GM23338 (cell line): ENCODE data around the gene NINJ2. TPM values are rescaled to one million over a fixed set of nuclear protein-coding genes. Genes with fewer than 3 reads are reported as not detected.

Source experiments
- ATAC-seq: fragments of 200-7000 bp; cut with Tn5 transposase; 3 replicates; pipeline ENCODE4 v1.9.1; 2020
- DNase-seq: peaks from one replicate; pipeline ENCODE4 v3.0.0-alpha.2; 2015; ENCODE audit warnings: low spot score
- H2AFZ ChIP-seq: fragments of 200-600 bp; sonication (generic); 2 replicates; pipeline ENCODE4 v1.8.0; 2016; ENCODE audit warnings: antibody characterized with exemption, mild to moderate bottlenecking, moderate library complexity
- H3F3A ChIP-seq: fragments of 200-600 bp; sonication (generic); replicated peaks from 2 replicates; pipeline ENCODE4 v1.8.0; 2017; ENCODE audit warnings: antibody characterized with exemption, mixed run types, low read depth
- H3K27ac ChIP-seq: fragments of 200-600 bp; sonication (generic); 2 replicates; pipeline ENCODE4 v1.6.1; 2016; ENCODE audit warnings: low read depth
- H3K27me3 ChIP-seq: fragments of 200-600 bp; sonication (generic); 2 replicates; pipeline ENCODE4 v1.8.0; 2016; ENCODE audit warnings: mild to moderate bottlenecking, mixed run types, moderate library complexity; ENCODE audit not compliant: insufficient read depth
- H3K36me3 ChIP-seq: fragments of 200-600 bp; sonication (generic); 2 replicates; pipeline ENCODE4 v1.8.0; 2016; ENCODE audit warnings: mild to moderate bottlenecking; ENCODE audit not compliant: insufficient read depth
- H3K4me1 ChIP-seq: fragments of 200-600 bp; sonication (generic); 2 replicates; pipeline ENCODE4 v1.8.0; 2016; ENCODE audit warnings: mild to moderate bottlenecking, moderate library complexity; ENCODE audit not compliant: insufficient read depth
- H3K4me2 ChIP-seq: fragments of 200-600 bp; sonication (generic); 2 replicates; pipeline ENCODE4 v1.7.1; 2017; ENCODE audit warnings: mixed run types
- H3K4me3 ChIP-seq: fragments of 200-600 bp; sonication (generic); 2 replicates; pipeline ENCODE4 v1.6.1; 2016; ENCODE audit warnings: mixed run types
- H3K79me2 ChIP-seq: fragments of 200-600 bp; sonication (generic); replicated peaks from 2 replicates; pipeline ENCODE4 v1.8.0; 2017; ENCODE audit warnings: mild to moderate bottlenecking; ENCODE audit not compliant: insufficient read depth
- H3K9me2 ChIP-seq: fragments of 200-600 bp; sonication (generic); 2 replicates; pipeline ENCODE4 v1.8.0; 2017; ENCODE audit not compliant: insufficient read depth
- H4K20me1 ChIP-seq: fragments of 200-600 bp; sonication (generic); replicated peaks from 2 replicates; pipeline ENCODE4 v1.8.0; 2017; ENCODE audit warnings: mild to moderate bottlenecking; ENCODE audit not compliant: insufficient read depth
- H3K27ac Mint-ChIP-seq: 2 replicates; pipeline ENCODE4 v1.8.0; 2020; ENCODE audit warnings: inconsistent platforms, mild to moderate bottlenecking, moderate library complexity, mixed read lengths
- H3K27me3 Mint-ChIP-seq: 3 replicates; pipeline ENCODE4 v1.8.0; 2022; ENCODE audit warnings: low read depth, mild to moderate bottlenecking, moderate library complexity, mixed read lengths, inconsistent platforms; ENCODE audit not compliant: insufficient read depth, poor library complexity
- H3K36me3 Mint-ChIP-seq: 3 replicates; pipeline ENCODE4 v1.8.0; 2021; ENCODE audit warnings: low read depth, mild to moderate bottlenecking, inconsistent platforms, moderate library complexity, mixed read lengths
- H3K4me1 Mint-ChIP-seq: 3 replicates; pipeline ENCODE4 v1.8.0; 2020; ENCODE audit warnings: mild to moderate bottlenecking, inconsistent platforms, mixed read lengths
- H3K4me3 Mint-ChIP-seq: 3 replicates; pipeline ENCODE4 v1.8.0; 2021; ENCODE audit warnings: moderate library complexity, mild to moderate bottlenecking, inconsistent platforms, mixed read lengths
- H3K9me3 Mint-ChIP-seq: 3 replicates; pipeline ENCODE4 v1.8.0; 2020; ENCODE audit warnings: moderate library complexity, mild to moderate bottlenecking, inconsistent platforms, mixed read lengths
- CREB1 ChIP-seq: fragments of 250-450 bp; sonication (Bioruptor Pico); IDR thresholded peaks from 2 replicates; pipeline ENCODE4 v1.5.0; 2020; ENCODE audit warnings: low read depth, mild to moderate bottlenecking, moderate library complexity
- CTCF ChIP-seq, 2 experiments: fragments of 200-600 bp in 1 of 2; sonication (generic) in 1 of 2; conservative IDR thresholded peaks; 2 replicates each; pipeline versions ENCODE4 v1.5.1 to v1.6.1; 2016 to 2017; ENCODE audit warnings: antibody characterized with exemption in 2 of 2, low read depth in 2 of 2, mild to moderate bottlenecking in 2 of 2, moderate library complexity in 1 of 2
- EZH2 ChIP-seq: fragments of 200-600 bp; sonication (generic); IDR thresholded peaks from one replicate; pipeline ENCODE4 v1.8.0; 2017; ENCODE audit warnings: antibody characterized with exemption, mild to moderate bottlenecking, low read depth; ENCODE audit not compliant: unreplicated experiment
- EZH2phosphoT487 ChIP-seq: fragments of 200-600 bp; sonication (generic); IDR thresholded peaks from one replicate; pipeline ENCODE4 v1.8.1; 2018; ENCODE audit warnings: antibody characterized with exemption; ENCODE audit not compliant: unreplicated experiment
- JUNB ChIP-seq: IDR thresholded peaks from one replicate; pipeline ENCODE4 v1.6.1; 2016; ENCODE audit warnings: antibody characterized with exemption; ENCODE audit not compliant: unreplicated experiment
- NANOG ChIP-seq: IDR thresholded peaks from 2 replicates; pipeline ENCODE4 v1.6.1; 2016; ENCODE audit warnings: antibody characterized with exemption, borderline replicate concordance
- ZNF114 ChIP-seq: fragments of 250-450 bp; sonication (Bioruptor Pico); IDR thresholded peaks from 2 replicates; pipeline ENCODE4 v1.5.0; 2020; ENCODE audit warnings: mild to moderate bottlenecking, moderate library complexity
- ZNF331 ChIP-seq: fragments of 250-450 bp; sonication (Bioruptor Pico); IDR thresholded peaks from 2 replicates; pipeline ENCODE4 v1.5.0; 2020; ENCODE audit warnings: low read depth, mild to moderate bottlenecking, moderate library complexity
- polyA plus RNA-seq: library from polyadenylated mRNA; unstranded; fragments of >200 nt; fragmentation: Nextera tagmentation; extraction: Ambion mirVana; gene quantifications from 2 replicates; pipeline ENCODE4 v1.2.1, GENCODE V29; 2016
- total RNA-seq: library from RNA; depleted of rRNA; stranded (reverse); fragments of >200 nt; shearing (Covaris generic); gene quantifications from 2 replicates; pipeline ENCODE4 v1.2.3, GENCODE V29; 2014
- TF ChIP-seq, protein P1 (sequence below): IDR thresholded peaks from 2 replicates; pipeline ENCODE4 v1.6.1; 2016; ENCODE audit warnings: antibody characterized with exemption

Gene NINJ2
- total and polyA plus RNA-seq, 2 experiments from 2014 or later = 0.94 to 2.6 TPM

- Histone ChIP-seq H3K79me2 (no peaks in the 10 kb centered on the region), H3F3A (no peaks in the 10 kb centered on the region), H3K27me3 (no peaks in the 10 kb centered on the region), H3K27ac (no peak overlapping the region), H4K20me1 (no peaks in the 10 kb centered on the region), H3K36me3 (no peaks in the 10 kb centered on the region), H3K4me2 (no peak overlapping the region), H2AFZ (no peak overlapping the region), H3K4me1 (no peaks in the 10 kb centered on the region), H3K9me2 (no peaks in the 10 kb centered on the region), H3K4me3 (no peak overlapping the region)
- Mint-ChIP-seq H3K27me3 (peaks cover 4% of the 10 kb centered on the region), H3K9me3 (peaks cover 4% of the 10 kb centered on the region; the same call in 2 of the 3 replicates), H3K27ac (no peak overlapping the region), H3K4me3 (no peak overlapping the region), H3K36me3 (no peaks in the 10 kb centered on the region), H3K4me1 (no peaks in the 10 kb centered on the region; the same call in 2 of the 3 replicates)
- no peak for TF ChIP-seq CTCF (conservative IDR thresholded peaks at IDR 0.05; ENCODE audit: low read depth in 2 of 2)
- TF ChIP-seq NANOG = no peak
- TF ChIP-seq ZNF331 (CRISPR knock-in tag) = no peak
- no peak for TF ChIP-seq ZNF114
- TF ChIP-seq JUNB = no peak
- no peak for TF ChIP-seq EZH2
- ATAC-seq (no peak), DNase-seq (no peak)
Measured at GRCh38 chr12:586318-587071, 76.8 kb downstream of the NINJ2 start.

GRCh38 chr12:585062-586061 is 77.9 kb downstream of the NINJ2 start:
- no peaks in the 10 kb centered on the region for H3K27me3 ChIP-seq
- no peak overlapping the region for H3K4me3 ChIP-seq
- H3K9me3 Mint-ChIP-seq = peaks cover 4% of the 10 kb centered on the region; the same call in 2 of the 3 replicates
- H3K9me2 ChIP-seq = no peaks in the 10 kb centered on the region
- no peaks in the 10 kb centered on the region for H3K36me3 Mint-ChIP-seq
- no peaks in the 10 kb centered on the region; the same call in 2 of the 3 replicates for H3K4me1 Mint-ChIP-seq
- H3K4me3 Mint-ChIP-seq = no peak overlapping the region
- DNase-seq (no peak), ATAC-seq (no peak)
- peaks cover 4% of the 10 kb centered on the region for H3K27me3 Mint-ChIP-seq
- no peaks in the 10 kb centered on the region for H4K20me1 ChIP-seq
- no peaks in the 10 kb centered on the region for H3K79me2 ChIP-seq
- no peak overlapping the region for H2AFZ ChIP-seq
- H3K4me2 ChIP-seq = no peak overlapping the region
- no peaks in the 10 kb centered on the region for H3F3A ChIP-seq
- H3K4me1 ChIP-seq = no peaks in the 10 kb centered on the region
- H3K27ac ChIP-seq = no peak overlapping the region
- no peak overlapping the region for H3K27ac Mint-ChIP-seq
- no peaks in the 10 kb centered on the region for H3K36me3 ChIP-seq
- TF ChIP-seq CTCF (conservative IDR thresholded peaks at IDR 0.05; ENCODE audit: low read depth in 2 of 2) = no peak
- TF ChIP-seq EZH2 = no peak
- no peak for TF ChIP-seq EZH2phosphoT487
- TF ChIP-seq NANOG = no peak
- TF ChIP-seq CREB1 (CRISPR knock-in tag) = no peak
- TF ChIP-seq, protein P1, sequence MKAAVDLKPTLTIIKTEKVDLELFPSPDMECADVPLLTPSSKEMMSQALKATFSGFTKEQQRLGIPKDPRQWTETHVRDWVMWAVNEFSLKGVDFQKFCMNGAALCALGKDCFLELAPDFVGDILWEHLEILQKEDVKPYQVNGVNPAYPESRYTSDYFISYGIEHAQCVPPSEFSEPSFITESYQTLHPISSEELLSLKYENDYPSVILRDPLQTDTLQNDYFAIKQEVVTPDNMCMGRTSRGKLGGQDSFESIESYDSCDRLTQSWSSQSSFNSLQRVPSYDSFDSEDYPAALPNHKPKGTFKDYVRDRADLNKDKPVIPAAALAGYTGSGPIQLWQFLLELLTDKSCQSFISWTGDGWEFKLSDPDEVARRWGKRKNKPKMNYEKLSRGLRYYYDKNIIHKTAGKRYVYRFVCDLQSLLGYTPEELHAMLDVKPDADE = no peak
- no peak for TF ChIP-seq ZNF114
